ENCODE data around the gene SEMA3G.

DNA sequence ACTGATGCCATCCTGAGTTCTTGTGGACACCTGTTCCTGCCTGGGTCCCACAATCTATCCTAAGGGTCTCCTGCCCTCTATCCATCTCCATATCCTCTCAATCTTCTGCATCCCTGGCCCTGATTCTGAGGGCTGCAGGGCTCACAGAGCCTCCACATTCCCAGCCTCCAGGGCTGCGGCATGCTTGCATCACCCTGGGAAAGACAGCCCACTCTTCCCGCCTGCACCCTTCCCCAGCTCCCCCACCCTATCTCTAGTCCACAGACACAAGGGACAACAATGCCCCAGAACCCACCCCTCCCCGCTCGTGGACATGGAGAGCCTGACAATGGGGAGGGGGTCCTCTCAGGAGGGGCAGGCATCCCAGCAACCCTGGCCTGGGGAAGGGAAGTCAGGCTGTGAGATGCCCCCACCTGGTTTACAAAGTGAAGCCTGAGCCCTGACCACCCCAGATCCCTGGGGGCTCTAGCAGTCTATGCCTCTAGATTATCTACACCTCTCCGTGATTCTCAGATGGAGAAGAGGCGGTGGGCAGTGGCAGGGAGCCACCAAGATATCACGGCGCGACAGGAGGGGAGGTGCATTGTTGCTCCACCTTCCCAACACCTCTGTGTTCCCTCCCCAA is 10.3 kb downstream of the SEMA3G start:
- TF ChIP-seq, protein P1, sequence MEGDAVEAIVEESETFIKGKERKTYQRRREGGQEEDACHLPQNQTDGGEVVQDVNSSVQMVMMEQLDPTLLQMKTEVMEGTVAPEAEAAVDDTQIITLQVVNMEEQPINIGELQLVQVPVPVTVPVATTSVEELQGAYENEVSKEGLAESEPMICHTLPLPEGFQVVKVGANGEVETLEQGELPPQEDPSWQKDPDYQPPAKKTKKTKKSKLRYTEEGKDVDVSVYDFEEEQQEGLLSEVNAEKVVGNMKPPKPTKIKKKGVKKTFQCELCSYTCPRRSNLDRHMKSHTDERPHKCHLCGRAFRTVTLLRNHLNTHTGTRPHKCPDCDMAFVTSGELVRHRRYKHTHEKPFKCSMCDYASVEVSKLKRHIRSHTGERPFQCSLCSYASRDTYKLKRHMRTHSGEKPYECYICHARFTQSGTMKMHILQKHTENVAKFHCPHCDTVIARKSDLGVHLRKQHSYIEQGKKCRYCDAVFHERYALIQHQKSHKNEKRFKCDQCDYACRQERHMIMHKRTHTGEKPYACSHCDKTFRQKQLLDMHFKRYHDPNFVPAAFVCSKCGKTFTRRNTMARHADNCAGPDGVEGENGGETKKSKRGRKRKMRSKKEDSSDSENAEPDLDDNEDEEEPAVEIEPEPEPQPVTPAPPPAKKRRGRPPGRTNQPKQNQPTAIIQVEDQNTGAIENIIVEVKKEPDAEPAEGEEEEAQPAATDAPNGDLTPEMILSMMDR (IDR thresholded peaks at IDR 0.05) = no peak
- no peak for TF ChIP-seq POLR2A (IDR thresholded peaks at IDR 0.05)

All from thyroid gland (tissue), 4 donors.